ENCODE results near the gene PSEN1. TPM values are rescaled to one million over a fixed set of nuclear protein-coding genes. Genes with fewer than 3 reads are reported as not detected.

Gene PSEN1
- total RNA-seq, 2 experiments from 2014 or later, result 31.2 to 31.6 TPM

GRCh38 chr14:73241481-73242165 lies 105.3 kb downstream of the PSEN1 start:
- ChIA-PET CTCF (interaction anchor here (0.5 kb wide), 1 partner anchor 259 kb away, joined by 4 read pairs; no protein-coding TSS in a partner anchor), POLR2A (no interaction called here)
- Mint-ChIP-seq H3K27me3 (peaks cover 52% of the 10 kb centered on the region), H3K9me3 (ENCODE audit: low read depth) (no peaks in the 10 kb centered on the region), H3K27ac (no peak overlapping the region), H3K36me3 (ENCODE audit: low read depth) (no peaks in the 10 kb centered on the region), H3K4me3 (no peak overlapping the region), H3K4me1 (peaks cover 13% of the 10 kb centered on the region)
- DNase-seq, result no peak
- no peak for ATAC-seq
- intact Hi-C loops (cut with DNase I, micrococcal nuclease), result no loop called here

GRCh38 chr14:73242357-73242901 lies 106.1 kb downstream of the PSEN1 start:
- Mint-ChIP-seq H3K9me3 (ENCODE audit: low read depth) (no peaks in the 10 kb centered on the region), H3K27ac (no peak overlapping the region), H3K4me1 (peaks cover 10% of the 10 kb centered on the region), H3K4me3 (no peak overlapping the region), H3K36me3 (ENCODE audit: low read depth) (no peaks in the 10 kb centered on the region), H3K27me3 (peaks cover 52% of the 10 kb centered on the region)
- DNase-seq (no peak), ATAC-seq (no peak)
- ChIA-PET POLR2A (interaction anchor here (0.5 to 0.6 kb wide), 2 partner anchors 13 to 187 kb away, joined by 3 to 4 read pairs; no protein-coding TSS in a partner anchor), CTCF (no interaction called here)
- intact Hi-C loops (cut with DNase I, micrococcal nuclease), result no loop called here

- POLR2A ChIA-PET, result interaction anchor here (0.6 kb wide), 1 partner anchor 186 kb away, joined by 4 read pairs; no protein-coding TSS in a partner anchor
- CTCF ChIA-PET, result interaction anchor here (0.5 to 0.6 kb wide), 3 partner anchors 250 to 443 kb away, joined by 3 read pairs; no protein-coding TSS in a partner anchor
- H3K4me3 Mint-ChIP-seq, result no peak overlapping the region
- H3K27ac Mint-ChIP-seq, result no peak overlapping the region
- H3K36me3 Mint-ChIP-seq (ENCODE audit: low read depth), result no peaks in the 10 kb centered on the region
- intact Hi-C loops (cut with DNase I, micrococcal nuclease), result no loop called here
- DNase-seq (no peak), ATAC-seq (no peak)
- H3K9me3 Mint-ChIP-seq (ENCODE audit: low read depth), result no peaks in the 10 kb centered on the region
- H3K27me3 Mint-ChIP-seq, result peaks cover 52% of the 10 kb centered on the region
- peaks cover 13% of the 10 kb centered on the region for H3K4me1 Mint-ChIP-seq
Observed at GRCh38 chr14:73243341-73243740, 107.0 kb downstream of the PSEN1 start.

GRCh38 chr14:73243748-73244147 lies 107.4 kb downstream of the PSEN1 start:
- no peaks in the 10 kb centered on the region for H3K9me3 Mint-ChIP-seq (ENCODE audit: low read depth)
- H3K27me3 Mint-ChIP-seq, result peaks cover 48% of the 10 kb centered on the region
- ATAC-seq, result no peak
- no peak for DNase-seq
- intact Hi-C loops (cut with DNase I, micrococcal nuclease), result no loop called here
- peaks cover 10% of the 10 kb centered on the region for H3K4me1 Mint-ChIP-seq
- ChIA-PET POLR2A (no interaction called here), CTCF (interaction anchor here (0.5 to 0.6 kb wide), 3 partner anchors 250 to 442 kb away, joined by 3 read pairs; no protein-coding TSS in a partner anchor)
- no peak overlapping the region for H3K4me3 Mint-ChIP-seq
- H3K36me3 Mint-ChIP-seq (ENCODE audit: low read depth), result no peaks in the 10 kb centered on the region
- H3K27ac Mint-ChIP-seq, result no peak overlapping the region

- Mint-ChIP-seq H3K27me3 (peaks cover 42% of the 10 kb centered on the region), H3K9me3 (ENCODE audit: low read depth) (no peaks in the 10 kb centered on the region), H3K4me1 (peaks cover 10% of the 10 kb centered on the region), H3K27ac (no peak overlapping the region), H3K4me3 (no peak overlapping the region), H3K36me3 (ENCODE audit: low read depth) (no peaks in the 10 kb centered on the region)
- ATAC-seq (no peak), DNase-seq (no peak)
- CTCF ChIA-PET, result no interaction called here
- intact Hi-C loops (cut with DNase I, micrococcal nuclease), result no loop called here
- POLR2A ChIA-PET, result interaction anchor here (0.6 to 0.7 kb wide), 2 partner anchors 9 to 50 kb away, joined by 3 read pairs; no protein-coding TSS in a partner anchor
Observed at GRCh38 chr14:73244541-73245290, 108.4 kb downstream of the PSEN1 start.

- DNase-seq, result peak; percentile 71
- no peaks in the 10 kb centered on the region for H3K9me3 Mint-ChIP-seq (ENCODE audit: low read depth)
- H3K27me3 Mint-ChIP-seq, result peaks cover 36% of the 10 kb centered on the region
- intact Hi-C loops (cut with DNase I, micrococcal nuclease), result no loop called here
- CTCF ChIA-PET, result interaction anchor here (0.7 kb wide), 1 partner anchor 218 kb away, joined by 3 read pairs; no protein-coding TSS in a partner anchor
- peaks cover 10% of the 10 kb centered on the region for H3K4me1 Mint-ChIP-seq
- ATAC-seq, result peak; percentile 84
- H3K36me3 Mint-ChIP-seq (ENCODE audit: low read depth), result no peaks in the 10 kb centered on the region
- H3K27ac Mint-ChIP-seq, result no peak overlapping the region
- POLR2A ChIA-PET, result interaction anchor here (0.5 kb wide), 1 partner anchor 50 kb away, joined by 8 read pairs; no protein-coding TSS in a partner anchor
- H3K4me3 Mint-ChIP-seq, result peak overlapping the region; percentile 53
Observed at GRCh38 chr14:73245480-73246325, 109.4 kb downstream of the PSEN1 start.

- no peak for DNase-seq
- POLR2A ChIA-PET, result no interaction called here
- peaks cover 10% of the 10 kb centered on the region for H3K4me1 Mint-ChIP-seq
- no peaks in the 10 kb centered on the region for H3K9me3 Mint-ChIP-seq (ENCODE audit: low read depth)
- peaks cover 27% of the 10 kb centered on the region for H3K27me3 Mint-ChIP-seq
- H3K27ac Mint-ChIP-seq, result no peak overlapping the region
- no peaks in the 10 kb centered on the region for H3K36me3 Mint-ChIP-seq (ENCODE audit: low read depth)
- CTCF ChIA-PET, result interaction anchor here (0.6 kb wide), 1 partner anchor 222 kb away, joined by 3 read pairs; no protein-coding TSS in a partner anchor
- H3K4me3 Mint-ChIP-seq, result peak overlapping the region; percentile 53
- intact Hi-C loops (cut with DNase I, micrococcal nuclease), result no loop called here
- ATAC-seq, result no peak
Observed at GRCh38 chr14:73246387-73247150, 110.3 kb downstream of the PSEN1 start.

GRCh38 chr14:73248108-73248868 lies 112.0 kb downstream of the PSEN1 start:
- Mint-ChIP-seq H3K4me3 (no peak overlapping the region), H3K27ac (no peak overlapping the region), H3K4me1 (peaks cover 10% of the 10 kb centered on the region), H3K27me3 (peaks cover 20% of the 10 kb centered on the region), H3K36me3 (ENCODE audit: low read depth) (no peaks in the 10 kb centered on the region), H3K9me3 (ENCODE audit: low read depth) (no peaks in the 10 kb centered on the region)
- intact Hi-C loops (cut with DNase I, micrococcal nuclease), result no loop called here
- DNase-seq (peak; percentile 30), ATAC-seq (no peak)
- ChIA-PET CTCF (no interaction called here), POLR2A (no interaction called here)

GRCh38 chr14:73249108-73249507 lies 112.8 kb downstream of the PSEN1 start:
- ATAC-seq, result no peak
- Mint-ChIP-seq H3K36me3 (ENCODE audit: low read depth) (no peaks in the 10 kb centered on the region), H3K27me3 (peaks cover 14% of the 10 kb centered on the region), H3K27ac (no peak overlapping the region), H3K9me3 (ENCODE audit: low read depth) (no peaks in the 10 kb centered on the region), H3K4me3 (no peak overlapping the region), H3K4me1 (peaks cover 10% of the 10 kb centered on the region)
- POLR2A ChIA-PET, result no interaction called here
- no peak for DNase-seq
- CTCF ChIA-PET, result no interaction called here
- intact Hi-C loops (cut with DNase I, micrococcal nuclease), result no loop called here
